Measurements from ENCODE around the gene SLC13A1.

- TF ChIP-seq CTCF (IDR thresholded peaks at IDR 0.05) = no peak
- no peak for TF ChIP-seq POLR2A (IDR thresholded peaks at IDR 0.05)
These were observed 2.1 kb upstream of the SLC13A1 start for GRCh38 chr7:123201901-123202300.
